ENCODE measurements around the gene PHLDB3. TPM values are rescaled to one million over a fixed set of nuclear protein-coding genes. Genes with fewer than 3 reads are reported as not detected.

PHLDB3 gene
- total and polyA plus RNA-seq, 2 of the 13 experiments (the other 11 are each of a cell fraction or from before 2014, with no cell fraction given): 11.3 to 14.5 TPM

DNA sequence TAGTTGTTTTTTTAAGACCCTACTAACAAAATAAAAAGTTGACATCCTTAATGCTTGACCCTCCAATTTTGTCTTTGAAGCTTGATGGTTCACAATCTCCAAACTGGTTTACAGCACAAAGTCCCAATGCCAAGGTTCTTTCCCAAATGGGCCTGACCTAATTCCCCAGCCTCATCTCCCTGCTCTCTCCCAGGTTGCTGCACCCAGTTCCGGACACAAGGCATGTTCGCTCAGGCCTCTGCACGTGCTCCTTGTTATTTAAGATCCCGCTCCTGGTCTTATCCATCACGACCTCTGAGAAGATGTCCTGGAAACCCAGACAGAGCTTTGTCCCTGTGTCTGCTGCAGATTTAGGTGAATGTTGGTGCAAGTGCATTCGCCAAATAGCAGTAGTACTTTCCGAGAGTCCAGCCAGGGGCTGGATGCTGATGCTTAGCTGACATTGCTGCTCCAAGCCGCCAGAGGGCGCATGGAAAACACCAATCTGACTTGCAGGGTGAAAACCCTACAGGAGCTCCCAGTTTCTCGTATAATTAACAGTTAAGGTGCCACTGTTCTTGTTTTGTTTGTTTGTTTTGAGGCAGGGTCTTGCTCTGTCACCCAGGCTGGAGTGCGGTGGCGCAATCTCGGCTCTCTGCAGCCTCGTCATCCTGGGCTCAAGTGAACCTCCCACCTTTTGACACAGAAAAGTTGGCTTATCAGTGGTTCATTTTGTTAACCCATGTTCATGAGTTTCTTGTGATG lies 57.6 kb downstream of the PHLDB3 start (continued):
- TF ChIP-seq PRMT3 (CRISPR knock-in tag; IDR thresholded peaks at IDR 0.05; ENCODE audit: borderline replicate concordance, low read depth) (no peak), FOSL2 (CRISPR knock-in tag; IDR thresholded peaks at IDR 0.05) (0 out of 2 replicates have a peak, but pooled peaks have one; percentile 13), BCL6 (CRISPR knock-in tag; IDR thresholded peaks at IDR 0.05) (0 out of 2 replicates have a peak, but pooled peaks have one; percentile 18), GTF3A (CRISPR knock-in tag; conservative IDR thresholded peaks at IDR 0.05) (no peak), SAP130 (CRISPR knock-in tag; IDR thresholded peaks at IDR 0.05; ENCODE audit: low read depth) (0 out of 2 replicates have a peak, but pooled peaks have one; percentile 16), HOXA5 (CRISPR knock-in tag; IDR thresholded peaks at IDR 0.05) (no peak), SALL1 (CRISPR knock-in tag; IDR thresholded peaks at IDR 0.05) (0 out of 2 replicates have a peak, but pooled peaks have one; percentile 31), ZC3H13 (CRISPR knock-in tag; IDR thresholded peaks at IDR 0.05) (no peak), SRF (IDR thresholded peaks at IDR 0.05; ENCODE audit: low read depth, low read length) (no peak)
- TF ChIP-seq, protein P1, sequence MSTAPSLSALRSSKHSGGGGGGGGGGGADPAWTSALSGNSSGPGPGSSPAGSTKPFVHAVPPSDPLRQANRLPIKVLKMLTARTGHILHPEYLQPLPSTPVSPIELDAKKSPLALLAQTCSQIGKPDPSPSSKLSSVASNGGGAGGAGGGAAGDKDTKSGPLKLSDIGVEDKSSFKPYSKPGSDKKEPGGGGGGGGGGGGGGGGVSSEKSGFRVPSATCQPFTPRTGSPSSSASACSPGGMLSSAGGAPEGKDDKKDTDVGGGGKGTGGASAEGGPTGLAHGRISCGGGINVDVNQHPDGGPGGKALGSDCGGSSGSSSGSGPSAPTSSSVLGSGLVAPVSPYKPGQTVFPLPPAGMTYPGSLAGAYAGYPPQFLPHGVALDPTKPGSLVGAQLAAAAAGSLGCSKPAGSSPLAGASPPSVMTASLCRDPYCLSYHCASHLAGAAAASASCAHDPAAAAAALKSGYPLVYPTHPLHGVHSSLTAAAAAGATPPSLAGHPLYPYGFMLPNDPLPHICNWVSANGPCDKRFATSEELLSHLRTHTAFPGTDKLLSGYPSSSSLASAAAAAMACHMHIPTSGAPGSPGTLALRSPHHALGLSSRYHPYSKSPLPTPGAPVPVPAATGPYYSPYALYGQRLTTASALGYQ (CRISPR knock-in tag; IDR thresholded peaks at IDR 0.05): no peak
- TF ChIP-seq, protein P2, sequence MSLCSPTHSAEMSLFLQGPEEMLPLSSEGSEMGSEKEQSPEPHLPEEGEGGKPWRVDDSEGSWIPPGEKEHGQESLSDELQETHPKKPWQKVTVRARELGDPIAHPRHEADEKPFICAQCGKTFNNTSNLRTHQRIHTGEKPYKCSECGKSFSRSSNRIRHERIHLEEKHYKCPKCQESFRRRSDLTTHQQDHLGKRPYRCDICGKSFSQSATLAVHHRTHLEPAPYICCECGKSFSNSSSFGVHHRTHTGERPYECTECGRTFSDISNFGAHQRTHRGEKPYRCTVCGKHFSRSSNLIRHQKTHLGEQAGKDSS (CRISPR knock-in tag; IDR thresholded peaks at IDR 0.05; ENCODE audit: borderline replicate concordance, low read depth): no peak
- TF ChIP-seq, protein P3, sequence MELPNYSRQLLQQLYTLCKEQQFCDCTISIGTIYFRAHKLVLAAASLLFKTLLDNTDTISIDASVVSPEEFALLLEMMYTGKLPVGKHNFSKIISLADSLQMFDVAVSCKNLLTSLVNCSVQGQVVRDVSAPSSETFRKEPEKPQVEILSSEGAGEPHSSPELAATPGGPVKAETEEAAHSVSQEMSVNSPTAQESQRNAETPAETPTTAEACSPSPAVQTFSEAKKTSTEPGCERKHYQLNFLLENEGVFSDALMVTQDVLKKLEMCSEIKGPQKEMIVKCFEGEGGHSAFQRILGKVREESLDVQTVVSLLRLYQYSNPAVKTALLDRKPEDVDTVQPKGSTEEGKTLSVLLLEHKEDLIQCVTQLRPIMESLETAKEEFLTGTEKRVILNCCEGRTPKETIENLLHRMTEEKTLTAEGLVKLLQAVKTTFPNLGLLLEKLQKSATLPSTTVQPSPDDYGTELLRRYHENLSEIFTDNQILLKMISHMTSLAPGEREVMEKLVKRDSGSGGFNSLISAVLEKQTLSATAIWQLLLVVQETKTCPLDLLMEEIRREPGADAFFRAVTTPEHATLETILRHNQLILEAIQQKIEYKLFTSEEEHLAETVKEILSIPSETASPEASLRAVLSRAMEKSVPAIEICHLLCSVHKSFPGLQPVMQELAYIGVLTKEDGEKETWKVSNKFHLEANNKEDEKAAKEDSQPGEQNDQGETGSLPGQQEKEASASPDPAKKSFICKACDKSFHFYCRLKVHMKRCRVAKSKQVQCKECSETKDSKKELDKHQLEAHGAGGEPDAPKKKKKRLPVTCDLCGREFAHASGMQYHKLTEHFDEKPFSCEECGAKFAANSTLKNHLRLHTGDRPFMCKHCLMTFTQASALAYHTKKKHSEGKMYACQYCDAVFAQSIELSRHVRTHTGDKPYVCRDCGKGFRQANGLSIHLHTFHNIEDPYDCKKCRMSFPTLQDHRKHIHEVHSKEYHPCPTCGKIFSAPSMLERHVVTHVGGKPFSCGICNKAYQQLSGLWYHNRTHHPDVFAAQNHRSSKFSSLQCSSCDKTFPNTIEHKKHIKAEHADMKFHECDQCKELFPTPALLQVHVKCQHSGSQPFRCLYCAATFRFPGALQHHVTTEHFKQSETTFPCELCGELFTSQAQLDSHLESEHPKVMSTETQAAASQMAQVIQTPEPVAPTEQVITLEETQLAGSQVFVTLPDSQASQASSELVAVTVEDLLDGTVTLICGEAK (IDR thresholded peaks at IDR 0.05): no peak
- TF ChIP-seq, protein P3 (CRISPR knock-in tag; IDR thresholded peaks at IDR 0.05): no peak
- TF ChIP-seq, protein P4, sequence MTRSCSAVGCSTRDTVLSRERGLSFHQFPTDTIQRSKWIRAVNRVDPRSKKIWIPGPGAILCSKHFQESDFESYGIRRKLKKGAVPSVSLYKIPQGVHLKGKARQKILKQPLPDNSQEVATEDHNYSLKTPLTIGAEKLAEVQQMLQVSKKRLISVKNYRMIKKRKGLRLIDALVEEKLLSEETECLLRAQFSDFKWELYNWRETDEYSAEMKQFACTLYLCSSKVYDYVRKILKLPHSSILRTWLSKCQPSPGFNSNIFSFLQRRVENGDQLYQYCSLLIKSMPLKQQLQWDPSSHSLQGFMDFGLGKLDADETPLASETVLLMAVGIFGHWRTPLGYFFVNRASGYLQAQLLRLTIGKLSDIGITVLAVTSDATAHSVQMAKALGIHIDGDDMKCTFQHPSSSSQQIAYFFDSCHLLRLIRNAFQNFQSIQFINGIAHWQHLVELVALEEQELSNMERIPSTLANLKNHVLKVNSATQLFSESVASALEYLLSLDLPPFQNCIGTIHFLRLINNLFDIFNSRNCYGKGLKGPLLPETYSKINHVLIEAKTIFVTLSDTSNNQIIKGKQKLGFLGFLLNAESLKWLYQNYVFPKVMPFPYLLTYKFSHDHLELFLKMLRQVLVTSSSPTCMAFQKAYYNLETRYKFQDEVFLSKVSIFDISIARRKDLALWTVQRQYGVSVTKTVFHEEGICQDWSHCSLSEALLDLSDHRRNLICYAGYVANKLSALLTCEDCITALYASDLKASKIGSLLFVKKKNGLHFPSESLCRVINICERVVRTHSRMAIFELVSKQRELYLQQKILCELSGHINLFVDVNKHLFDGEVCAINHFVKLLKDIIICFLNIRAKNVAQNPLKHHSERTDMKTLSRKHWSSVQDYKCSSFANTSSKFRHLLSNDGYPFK (CRISPR knock-in tag; IDR thresholded peaks at IDR 0.05; ENCODE audit: borderline replicate concordance): 0 out of 2 replicates have a peak, but pooled peaks have one; percentile 17
